Activated CD4-positive, alpha-beta memory T cell treated with anti-CD3 and anti-CD28 coated beads for 36 hours (primary cell): Measurements from ENCODE around the gene SPIB. TPM values are rescaled to one million over a fixed set of nuclear protein-coding genes. Genes with fewer than 3 reads are reported as not detected.

Source experiments
- CTCF ChIA-PET: fragments of 350-600 bp; sonication (Branson Sonifier 250); formaldehyde crosslinking; loops from one replicate; lab custom pipeline; 2021; ENCODE audit warnings: antibody characterized with exemption, inconsistent platforms; lab: Charles Lee
- POLR2A ChIA-PET: fragments of 350-600 bp; sonication (Branson Sonifier 250); formaldehyde crosslinking; loops from one replicate; lab custom pipeline; 2021; ENCODE audit warnings: antibody characterized with exemption; lab: Charles Lee
- DNase-seq: peaks from one replicate; pipeline ENCODE4 v3.0.0-alpha.2; 2020
- H3K27ac Mint-ChIP-seq: one replicate; pipeline ENCODE4 v1.8.0; 2021; ENCODE audit warnings: mixed read lengths
- H3K27me3 Mint-ChIP-seq: one replicate; pipeline ENCODE4 v1.8.0; 2021; ENCODE audit warnings: mixed read lengths
- H3K36me3 Mint-ChIP-seq: one replicate; pipeline ENCODE4 v1.8.0; 2021; ENCODE audit warnings: mixed read lengths
- H3K4me1 Mint-ChIP-seq: one replicate; pipeline ENCODE4 v1.8.0; 2021; ENCODE audit warnings: low read depth, mixed read lengths
- H3K4me3 Mint-ChIP-seq: one replicate; pipeline ENCODE4 v1.8.0; 2021; ENCODE audit warnings: mild to moderate bottlenecking, mixed read lengths
- H3K9me3 Mint-ChIP-seq: one replicate; pipeline ENCODE4 v1.8.0; 2021; ENCODE audit warnings: mixed read lengths
- intact Hi-C: fragments of 100-400 bp; cut with micrococcal nuclease; formaldehyde crosslinking; loops from one replicate; pipeline ENCODE4 v1.15.1; 2023
- total RNA-seq, 2 experiments: library from RNA; stranded (reverse); gene quantifications; one replicate each; pipeline ENCODE4 v1.2.3, GENCODE V29; 2021

SPIB gene
- total RNA-seq, 2 experiments from 2014 or later = 0.45 to 0.80 TPM

DNA sequence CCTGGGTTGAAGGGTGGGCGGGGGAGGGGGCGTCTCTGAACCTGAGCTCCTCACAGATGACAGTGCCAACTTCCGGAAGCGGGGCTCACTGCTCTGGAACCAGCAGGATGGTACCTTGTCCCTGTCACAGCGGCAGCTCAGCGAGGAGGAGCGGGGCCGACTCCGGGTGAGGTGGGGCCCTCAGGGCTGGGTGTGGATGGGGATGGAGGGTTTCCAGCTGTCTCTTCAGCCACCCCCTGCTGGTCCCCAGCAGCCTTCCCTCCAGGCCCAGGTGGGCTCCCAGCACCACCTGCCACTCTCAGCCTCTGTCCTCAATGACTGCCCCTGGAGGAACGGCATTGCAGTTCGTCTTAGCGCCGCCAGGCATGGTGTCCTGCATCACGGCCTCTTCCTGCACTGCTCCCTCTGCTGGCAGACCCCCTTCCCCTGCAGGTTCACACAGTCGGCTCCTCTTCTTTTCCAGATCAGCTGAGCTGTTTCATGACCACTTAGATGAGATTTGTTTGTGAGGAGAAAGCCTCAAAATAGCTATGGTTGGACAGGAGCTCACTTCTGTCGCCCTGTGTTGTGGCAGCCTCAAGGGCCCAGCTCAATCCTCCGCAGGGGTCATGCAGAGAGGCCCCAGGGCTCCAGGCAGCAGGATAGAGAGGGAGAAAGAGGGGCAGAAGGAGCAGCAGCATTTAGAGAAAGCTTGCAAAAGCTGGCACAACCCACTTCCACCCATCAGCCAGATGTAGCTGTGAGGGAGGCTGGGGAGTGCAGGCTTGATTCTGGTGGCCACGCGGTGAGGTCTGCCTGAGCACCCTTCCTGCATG lies 60.4 kb downstream of the SPIB start:
- Mint-ChIP-seq H3K4me1 (peaks cover 22% of the 10 kb centered on the region), H3K4me3 (no peak overlapping the region), H3K36me3 (peaks cover 27% of the 10 kb centered on the region), H3K27ac (no peak overlapping the region), H3K27me3 (no peaks in the 10 kb centered on the region), H3K9me3 (no peaks in the 10 kb centered on the region)
- intact Hi-C loops = no loop called here
- peak; percentile 26 for DNase-seq
- POLR2A ChIA-PET = interaction anchor here (1.0 kb wide), 1 partner anchor 32 kb away, joined by 3 read pairs; the partner anchor contains the start of gene JOSD2
- CTCF ChIA-PET = interaction anchor here (0.6 to 1.7 kb wide), 6 partner anchors 7 to 229 kb away, joined by 3 to 8 read pairs (median 4); no protein-coding TSS in a partner anchor

DNA sequence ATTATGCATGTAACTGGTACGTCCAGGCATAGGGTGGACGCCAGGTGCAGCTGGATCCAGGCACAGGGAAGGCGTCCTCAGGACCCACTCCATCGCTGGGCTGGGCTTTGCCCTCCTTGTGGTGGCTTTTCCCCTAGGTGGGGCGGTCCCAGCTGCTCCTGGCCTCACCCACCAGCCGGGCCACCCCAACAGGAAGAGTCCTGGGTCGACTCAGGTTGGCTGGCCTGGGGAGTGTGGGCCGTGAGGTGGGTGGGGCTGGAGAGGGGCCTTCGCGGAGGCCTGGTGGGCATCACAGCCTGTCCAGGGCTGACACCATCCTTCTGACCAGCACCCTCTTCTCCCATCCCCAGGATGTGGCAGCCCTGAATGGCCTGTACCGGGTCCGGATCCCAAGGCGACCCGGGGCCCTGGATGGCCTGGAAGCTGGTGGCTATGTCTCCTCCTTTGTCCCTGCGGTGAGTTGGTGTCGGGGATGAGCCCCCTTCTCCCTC lies 61.1 kb downstream of the SPIB start:
- POLR2A ChIA-PET = no interaction called here
- peaks cover 27% of the 10 kb centered on the region for H3K36me3 Mint-ChIP-seq
- intact Hi-C loops = no loop called here

DNA sequence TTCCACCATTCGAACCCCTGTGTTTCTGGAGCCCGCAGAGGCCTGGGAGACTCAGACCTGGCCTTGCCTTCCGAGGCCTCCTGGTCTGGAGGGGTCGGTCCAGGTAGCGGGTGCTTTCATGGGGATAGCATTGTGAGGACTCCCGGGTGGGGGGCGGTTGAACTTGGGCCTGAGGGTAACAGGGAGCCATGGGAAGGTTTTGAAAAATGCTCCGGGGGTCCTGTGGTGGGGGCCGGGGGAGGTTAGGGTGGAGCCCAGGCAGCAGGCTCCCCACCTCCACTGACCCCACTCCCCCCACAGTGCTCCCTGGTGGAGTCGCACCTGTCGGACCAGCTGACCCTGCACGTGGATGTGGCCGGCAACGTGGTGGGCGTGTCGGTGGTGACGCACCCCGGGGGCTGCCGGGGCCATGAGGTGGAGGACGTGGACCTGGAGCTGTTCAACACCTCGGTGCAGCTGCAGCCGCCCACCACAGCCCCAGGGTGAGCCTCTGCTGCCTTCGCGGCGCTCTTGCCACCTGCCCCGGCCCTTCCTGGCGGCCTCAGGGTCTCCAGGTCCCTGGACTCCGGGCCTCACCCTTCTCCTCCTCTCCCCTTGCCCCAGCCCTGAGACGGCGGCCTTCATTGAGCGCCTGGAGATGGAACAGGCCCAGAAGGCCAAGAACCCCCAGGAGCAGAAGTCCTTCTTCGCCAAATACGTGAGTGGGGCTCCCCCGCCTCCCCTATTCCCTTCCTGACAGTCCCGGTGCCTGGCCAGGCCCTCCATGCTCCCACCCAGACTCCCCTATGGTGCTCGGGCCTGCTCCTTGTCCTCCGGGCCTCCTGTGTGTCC lies 61.8 kb downstream of the SPIB start:
- ChIA-PET POLR2A (no interaction called here), CTCF (no interaction called here)
- peaks cover 30% of the 10 kb centered on the region for H3K36me3 Mint-ChIP-seq
- intact Hi-C loops = no loop called here
- no peaks in the 10 kb centered on the region for H3K27me3 Mint-ChIP-seq
- H3K9me3 Mint-ChIP-seq = no peaks in the 10 kb centered on the region
- H3K4me3 Mint-ChIP-seq = no peak overlapping the region
- H3K27ac Mint-ChIP-seq = no peak overlapping the region
- H3K4me1 Mint-ChIP-seq = peaks cover 22% of the 10 kb centered on the region
- no peak for DNase-seq

More for the DNA sequence above, 61.1 kb downstream of the SPIB start:
- no peak overlapping the region for H3K4me3 Mint-ChIP-seq
- H3K9me3 Mint-ChIP-seq = no peaks in the 10 kb centered on the region
- peaks cover 22% of the 10 kb centered on the region for H3K4me1 Mint-ChIP-seq
- CTCF ChIA-PET = interaction anchor here (0.7 to 1.7 kb wide), 2 partner anchors 111 to 128 kb away, joined by 3 to 8 read pairs; no protein-coding TSS in a partner anchor
- DNase-seq = no peak
- no peaks in the 10 kb centered on the region for H3K27me3 Mint-ChIP-seq
- H3K27ac Mint-ChIP-seq = no peak overlapping the region

Other genes with a start within 250 kb of the SPIB start
- not detected for gene MYH14, start 215.3 kb upstream of the SPIB start, total RNA-seq
- gene KCNC3, start 89.6 kb upstream of the SPIB start, total RNA-seq = 1 to 10 TPM; 5.4 to 6.2 TPM
- gene NAPSA, start 53.3 kb upstream of the SPIB start, total RNA-seq = 10 to 100 TPM; 88.8 to 99.8 TPM
- gene NR1H2, start 42.5 kb upstream of the SPIB start, total RNA-seq = 10 to 100 TPM; 73.9 to 75.6 TPM
- gene POLD1, start 34.6 kb upstream of the SPIB start, total RNA-seq = 100 to 1,000 TPM; 190 to 191 TPM
- gene MYBPC2, start 14.0 kb downstream of the SPIB start, total RNA-seq = under 1 TPM; 0.38 to 0.94 TPM
- 10 to 100 TPM; 37.5 to 37.6 TPM for gene EMC10, start 57.6 kb downstream of the SPIB start, total RNA-seq
- under 1 TPM; 0.77 to 0.88 TPM for gene GARIN5A, start 57.9 kb downstream of the SPIB start, total RNA-seq
- 10 to 100 TPM; 29.5 to 36.2 TPM for gene JOSD2, start 92.3 kb downstream of the SPIB start, total RNA-seq
- not detected for gene ASPDH, start 95.0 kb downstream of the SPIB start, total RNA-seq
- not detected for gene LRRC4B, start 149.5 kb downstream of the SPIB start, total RNA-seq
- gene SYT3, start 220.9 kb downstream of the SPIB start, total RNA-seq = not detected
- gene C19orf81, start 230.5 kb downstream of the SPIB start, total RNA-seq = under 1 TPM in 1 of 2 experiments, not detected in 1; 0.69 TPM